Cerebellar nuclear complex (tissue), 1 donor: ENCODE measurements around the gene RPP30.

Experiments used
- DNase-seq, 2 experiments: peaks; one replicate each; lab custom pipeline; 2025; lab: John Stamatoyannopoulos, UW

The RPP30 gene

GRCh38 chr10:90871766-90872647, at the start of gene RPP30:
RPP30 (plus strand) TSS chr10:90871974; CDS start chr10:90871987, 13 bp downstream.
- DNase-seq, result peak in 1 of 2 experiments; percentile 69

- no peak for DNase-seq
These were observed 49.3 kb upstream of the RPP30 start for GRCh38 chr10:90822508-90822907.

- DNase-seq, result no peak
These were observed 39.7 kb upstream of the RPP30 start for GRCh38 chr10:90832111-90832510.

GRCh38 chr10:90834326-90834725, 37.4 kb upstream of the RPP30 start:
- DNase-seq, result no peak

GRCh38 chr10:90837486-90837885, 34.3 kb upstream of the RPP30 start:
- no peak for DNase-seq

DNA sequence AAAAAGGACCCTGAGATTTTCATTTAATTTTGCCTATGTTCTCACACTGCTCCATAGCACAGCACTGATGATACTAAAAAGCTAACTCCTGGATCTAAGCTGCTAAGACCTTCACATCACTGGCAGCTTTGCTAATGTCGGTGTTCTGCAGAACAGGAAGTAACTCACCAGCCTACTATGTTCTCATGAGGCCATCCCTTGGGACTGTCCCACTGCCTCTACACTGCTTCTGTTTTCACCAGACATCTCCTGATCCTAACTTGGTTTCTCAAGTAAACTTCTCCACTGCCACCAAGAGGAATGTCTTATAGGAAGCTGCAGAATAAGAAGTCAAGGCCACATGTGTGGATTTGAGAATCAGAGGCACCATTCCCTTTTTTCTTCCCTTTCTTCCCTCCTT, 29.0 kb upstream of the RPP30 start:
- no peak for DNase-seq

- DNase-seq, result no peak
These were observed 26.0 kb upstream of the RPP30 start for GRCh38 chr10:90845726-90846125.

- no peak for DNase-seq
These were observed 25.0 kb upstream of the RPP30 start for GRCh38 chr10:90846746-90847145.

- no peak for DNase-seq
These were observed 24.3 kb upstream of the RPP30 start for GRCh38 chr10:90847436-90847835.

GRCh38 chr10:90849956-90850749, 21.6 kb upstream of the RPP30 start:
- DNase-seq, result no peak

GRCh38 chr10:90855126-90855525, 16.6 kb upstream of the RPP30 start:
- DNase-seq, result no peak

GRCh38 chr10:90856261-90856660, 15.5 kb upstream of the RPP30 start:
- no peak for DNase-seq

DNA sequence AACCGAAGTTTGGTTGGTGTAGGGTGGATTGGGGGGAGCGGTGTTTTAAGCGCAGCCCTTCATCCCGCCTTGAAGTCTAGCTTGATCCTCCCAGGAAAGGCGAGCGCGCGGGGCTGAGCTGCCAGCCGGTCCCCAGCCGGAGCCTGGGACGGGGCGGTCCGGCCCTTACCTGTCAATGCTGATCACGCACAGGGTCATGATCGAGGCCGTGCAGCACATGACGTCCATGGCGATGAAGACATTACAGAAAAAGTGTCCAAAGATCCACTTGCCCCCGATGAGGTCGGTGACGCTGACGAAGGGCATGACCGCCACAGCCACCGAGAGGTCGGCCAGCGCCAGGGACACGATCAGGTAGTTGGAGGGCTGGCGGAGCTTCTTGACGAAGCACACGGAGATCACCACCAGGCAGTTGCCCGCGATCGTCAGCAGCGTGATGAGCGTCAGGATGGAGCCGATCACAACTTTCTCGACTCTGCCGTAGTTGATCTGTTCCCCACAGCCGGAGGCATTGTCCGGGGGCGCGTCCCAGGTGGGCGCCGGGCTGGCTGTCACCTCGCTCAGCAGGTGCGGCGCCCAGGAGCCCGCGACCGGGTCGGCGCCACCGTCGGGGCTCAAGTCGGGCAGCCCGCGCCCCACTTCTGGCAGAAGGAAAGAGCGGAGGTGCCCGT, 14.7 kb upstream of the RPP30 start:
- no peak for DNase-seq

DNA sequence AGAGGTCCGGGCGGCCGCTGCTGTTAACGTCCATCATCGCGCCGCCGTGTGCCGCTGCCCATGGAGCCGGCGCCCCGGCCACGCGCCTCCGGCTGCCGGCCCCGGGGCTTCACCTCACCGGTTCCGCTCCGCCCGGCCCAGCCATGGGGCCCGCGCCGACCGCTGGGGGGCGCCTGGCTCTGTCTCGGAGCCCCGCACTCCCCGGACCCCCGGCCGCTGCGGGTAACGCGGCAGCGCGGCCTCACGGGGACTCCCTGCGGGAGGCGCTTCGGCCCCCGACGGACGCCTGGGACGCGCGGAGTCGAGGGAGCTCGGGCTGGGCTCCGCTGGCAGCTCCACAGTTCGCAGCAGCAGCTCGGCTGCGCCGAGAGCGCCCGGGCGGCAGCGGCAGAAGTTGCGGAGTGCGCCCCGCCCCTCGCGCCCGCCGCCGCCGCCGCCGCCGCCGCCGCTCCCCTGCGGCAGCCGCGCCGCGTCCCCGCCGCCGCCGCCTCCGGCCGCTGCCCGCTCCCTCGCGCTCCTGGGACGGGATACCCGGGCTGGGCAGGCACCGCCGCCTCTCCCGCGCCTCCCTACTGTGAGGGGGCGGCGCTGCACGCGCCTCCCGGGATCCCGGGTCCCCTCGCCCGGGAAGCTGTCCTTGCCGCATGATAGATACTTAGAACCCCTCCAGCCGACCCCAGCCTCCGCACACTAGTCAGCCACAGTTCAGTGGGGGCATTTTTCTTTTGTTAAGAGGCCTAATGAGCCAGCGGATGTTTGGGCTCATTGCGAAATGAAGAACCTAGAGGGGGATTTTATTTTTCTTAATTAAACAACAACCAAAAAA, 13.9 kb upstream of the RPP30 start, which contains the start of gene HTR7:
Gene HTR7 (minus strand): TSS at position 405 of the 826 bp plus-strand sequence. CDS start 368 bp downstream, at position 37.
- DNase-seq, result no peak

- no peak for DNase-seq
These were observed 13.3 kb upstream of the RPP30 start for GRCh38 chr10:90858461-90858968.

GRCh38 chr10:90859321-90859751, 12.4 kb upstream of the RPP30 start:
- DNase-seq, result no peak

- no peak for DNase-seq
These were observed 11.0 kb upstream of the RPP30 start for GRCh38 chr10:90860790-90861189.

GRCh38 chr10:90862908-90863514, 8.8 kb upstream of the RPP30 start:
- DNase-seq, result no peak

GRCh38 chr10:90865401-90865800, 6.4 kb upstream of the RPP30 start:
- no peak for DNase-seq

DNA sequence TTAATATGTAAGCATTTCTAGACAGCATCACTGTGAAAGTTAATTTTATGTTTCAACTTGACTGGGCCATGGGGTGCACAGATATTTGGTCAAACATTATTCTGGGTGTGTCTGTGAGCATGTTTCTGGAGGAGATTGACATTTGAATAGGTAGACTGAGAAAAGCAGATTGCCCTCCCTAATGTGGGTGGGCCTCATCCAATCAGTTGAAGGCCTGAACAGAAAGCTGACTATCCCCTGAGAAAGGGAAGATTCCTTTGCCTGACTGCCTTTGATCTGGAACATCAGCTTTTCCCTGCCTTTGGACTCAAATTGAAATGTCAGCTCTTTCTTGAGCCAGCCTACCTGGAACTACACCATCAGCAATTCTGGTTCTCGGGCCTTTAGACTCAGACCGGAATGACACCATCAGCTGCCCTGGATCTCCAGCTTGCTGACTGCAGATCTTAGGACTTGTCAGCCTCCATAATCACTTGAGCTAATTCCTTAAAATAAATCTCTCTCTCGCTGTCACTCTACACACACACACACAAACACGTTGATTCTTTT, 5.7 kb upstream of the RPP30 start:
- no peak for DNase-seq
